Stimulated activated CD4-positive, alpha-beta T cell treated with anti-CD3 and anti-CD28 coated beads, Interleukin-15, amount 100 ng/mL, for 1 hour (primary cell): ENCODE data around the gene MYH6.

ENCODE experiments used
- DNase-seq, 2 donors: peaks; one replicate each; pipeline ENCODE4 v3.0.0-alpha.2; 2020; ENCODE audit warnings: low read depth in 1 of 2, low spot score in 1 of 2

Gene MYH6

DNA sequence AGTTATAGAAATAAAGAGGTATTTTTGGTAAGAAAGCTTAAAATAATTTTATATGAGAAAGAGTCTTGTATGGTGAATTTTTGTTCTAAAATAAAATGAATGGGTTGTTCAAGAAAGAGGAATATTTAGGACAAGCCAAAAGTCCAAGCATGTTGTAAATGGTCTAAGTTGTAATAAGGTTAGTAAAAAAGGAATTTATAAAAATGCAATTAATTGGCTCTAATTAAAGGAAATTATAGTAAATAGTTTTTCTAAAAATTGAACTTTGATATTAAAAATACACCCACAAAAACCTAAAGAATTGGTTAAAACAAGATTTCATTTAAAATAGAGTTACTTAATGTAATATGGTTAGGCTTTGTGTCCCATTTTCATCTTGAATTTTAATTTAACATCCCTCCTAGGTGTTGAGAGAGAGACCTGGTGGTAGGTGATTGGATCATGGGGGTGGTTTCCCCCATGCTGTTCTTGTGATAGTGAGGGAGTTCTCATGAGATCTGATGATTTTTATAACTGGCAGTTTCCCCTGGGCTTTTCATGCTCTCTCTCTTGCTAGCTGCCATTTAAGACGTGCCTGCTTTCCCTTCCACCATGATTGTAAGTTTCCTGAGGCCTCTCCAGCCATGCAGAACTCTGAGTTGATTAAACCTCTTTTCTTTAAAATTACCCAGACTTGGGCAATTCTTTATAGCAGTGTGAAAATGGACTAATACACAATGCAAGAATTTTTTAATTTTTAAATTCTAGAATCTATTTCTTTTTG, 68.4 kb downstream of the MYH6 start:
- DNase-seq: no peak

DNA sequence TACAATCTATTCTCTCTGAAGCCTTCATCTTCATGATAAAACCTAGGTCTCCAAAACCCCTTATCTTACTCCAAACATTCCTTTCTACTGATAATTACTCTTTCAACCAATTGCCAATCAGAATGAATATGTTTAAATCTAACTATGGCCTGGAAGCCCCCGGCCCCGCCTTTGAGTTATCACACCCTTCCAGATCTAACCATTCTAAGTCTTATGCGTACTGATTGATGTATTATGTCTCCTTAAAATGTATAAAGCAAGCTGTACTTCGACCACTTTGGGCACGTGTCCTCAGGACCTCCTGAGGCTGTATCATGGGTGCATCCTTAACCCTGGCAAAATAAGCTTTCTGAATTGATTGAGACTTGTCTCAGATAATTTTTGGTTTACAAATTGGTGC, 72.5 kb downstream of the MYH6 start:
- no peak for DNase-seq
